Activated CD4-positive, alpha-beta T cell treated with anti-CD3 and anti-CD28 coated beads for 4 hours (primary cell): Measurements from ENCODE around the gene SMAP1.
"Not testable (repeated sequence)": the region's sequence is repeated elsewhere in the genome, so short reads cannot be mapped to it uniquely, and the experiment has no call there.

Experiments
- DNase-seq, 2 donors: peaks; one replicate each; pipeline ENCODE4 v3.0.0-alpha.2; 2020

The SMAP1 gene

DNA sequence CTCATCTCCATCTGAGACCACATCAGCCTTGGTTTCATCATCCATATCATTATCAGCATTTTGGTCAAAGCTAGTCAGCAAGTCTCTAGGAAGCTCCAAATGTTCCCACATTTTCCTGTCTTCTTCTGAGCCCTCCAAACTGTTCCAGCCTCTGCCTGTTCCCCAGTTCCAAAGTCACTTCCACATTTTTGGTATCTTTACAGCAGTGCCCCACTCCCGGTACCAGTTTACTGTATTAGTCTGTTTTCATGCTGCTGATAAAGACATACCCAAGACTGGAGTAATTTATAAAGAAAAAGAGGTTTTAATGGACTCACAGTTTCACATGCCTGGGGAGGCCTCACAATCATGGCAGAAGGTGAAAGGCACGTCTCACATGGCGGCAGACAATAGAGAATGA lies 74.8 kb downstream of the SMAP1 start:
- not testable (repeated sequence) for DNase-seq

GRCh38 chr6:70753870-70754380 lies 86.2 kb downstream of the SMAP1 start:
- DNase-seq, result no peak

- no peak for DNase-seq
Measured at GRCh38 chr6:70758883-70759282, 91.2 kb downstream of the SMAP1 start.

DNA sequence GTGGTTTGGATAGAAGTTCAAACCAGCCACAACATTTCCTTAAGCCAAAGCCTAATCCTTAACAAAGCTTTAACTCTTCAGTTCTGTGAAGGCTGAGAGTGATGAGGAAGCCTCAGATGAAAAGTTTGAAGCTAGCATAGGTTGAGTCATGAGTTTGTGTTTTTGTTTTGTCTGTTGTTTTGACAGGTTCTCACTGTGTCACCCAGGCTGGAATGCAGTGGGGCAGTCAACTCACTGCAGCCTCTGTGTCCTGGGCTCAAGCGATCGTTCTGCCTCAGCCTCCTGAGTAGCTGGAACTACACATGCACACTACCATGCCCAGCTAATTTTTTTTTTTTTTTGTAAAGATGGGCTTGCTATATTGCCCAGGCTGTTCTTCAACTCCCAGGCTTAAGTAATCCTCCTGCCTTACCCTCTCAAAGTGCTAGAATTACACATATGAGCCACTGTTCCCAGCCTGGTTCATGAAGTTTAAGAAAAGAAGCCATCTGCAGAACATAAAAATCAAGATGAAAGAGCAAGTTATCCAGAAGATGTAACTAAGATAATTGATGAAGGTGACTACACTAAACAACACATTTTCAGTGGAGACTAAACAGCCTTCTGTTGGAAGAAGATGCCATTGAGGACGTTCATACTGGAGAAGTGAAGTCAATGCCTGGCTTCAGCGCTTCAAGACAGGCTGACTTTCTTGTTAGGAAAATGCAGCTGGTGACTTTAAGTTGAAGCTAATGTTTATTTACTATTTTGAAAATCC lies 96.2 kb downstream of the SMAP1 start:
- no peak for DNase-seq

DNA sequence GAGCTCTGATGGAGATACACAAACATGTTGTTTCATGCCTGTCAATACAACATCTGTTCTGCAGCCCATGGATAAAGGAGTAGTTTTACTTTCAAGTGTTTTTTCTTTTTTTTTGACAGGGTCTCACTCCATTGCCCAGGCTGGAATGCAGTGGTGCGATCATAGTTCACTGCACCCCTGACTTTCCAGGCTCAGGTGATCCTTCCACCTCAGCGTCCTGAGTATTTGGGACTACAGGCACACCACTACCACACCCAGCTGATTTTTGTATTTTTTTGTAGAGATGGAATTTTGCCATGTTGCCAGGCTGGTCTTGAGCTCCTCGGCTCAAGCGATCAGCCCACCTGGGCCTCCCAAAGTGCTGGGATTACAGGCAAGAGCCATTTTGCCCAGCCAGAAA lies 97.0 kb downstream of the SMAP1 start:
- DNase-seq, result no peak

DNA sequence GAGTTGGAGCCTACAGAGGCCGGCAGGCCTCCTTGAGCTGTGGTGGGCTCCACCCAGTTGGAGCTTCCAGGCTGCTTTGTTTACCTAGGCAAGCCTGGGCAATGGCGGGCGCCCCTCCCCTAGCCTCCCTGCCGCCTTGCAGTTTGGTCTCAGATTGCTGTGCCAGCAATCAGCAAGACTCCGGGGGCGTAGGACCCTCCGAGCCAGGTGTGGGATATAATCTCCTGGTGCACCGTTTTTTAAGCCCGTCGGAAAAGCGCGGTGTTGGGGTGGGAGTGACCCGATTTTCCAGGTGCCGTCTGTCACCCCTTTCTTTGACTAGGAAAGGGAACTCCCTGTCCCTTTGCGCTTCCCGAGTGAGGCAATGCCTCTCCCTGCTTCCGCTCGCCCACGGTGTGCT lies 103.7 kb downstream of the SMAP1 start:
- not testable (repeated sequence) for DNase-seq

GRCh38 chr6:70779934-70780333 lies 112.3 kb downstream of the SMAP1 start:
- DNase-seq, result no peak

GRCh38 chr6:70790483-70791224 lies 123.0 kb downstream of the SMAP1 start:
- DNase-seq, result no peak

- DNase-seq, result no peak
Measured at GRCh38 chr6:70797625-70798024, 129.9 kb downstream of the SMAP1 start.

DNA sequence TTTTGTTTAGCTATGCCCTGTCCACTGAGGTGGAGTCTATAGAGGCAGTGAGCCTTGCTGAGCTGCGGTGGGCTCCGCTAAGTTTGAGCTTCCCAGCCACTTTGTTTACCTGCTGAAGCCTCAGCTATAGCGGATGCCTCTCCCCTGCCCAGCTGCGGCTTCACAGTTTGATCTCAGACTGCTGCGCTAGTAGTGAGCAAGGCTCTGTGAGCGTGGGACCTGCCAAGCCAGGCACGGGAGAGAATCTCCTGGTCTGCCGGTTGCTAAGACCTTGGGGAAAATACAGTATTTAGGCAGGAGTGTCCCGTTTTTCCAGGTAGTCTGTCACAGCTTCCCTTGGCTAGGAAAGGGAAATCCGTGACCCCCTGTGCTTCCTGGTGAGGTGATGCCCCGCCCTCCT lies 138.4 kb downstream of the SMAP1 start:
- DNase-seq, result no peak

DNA sequence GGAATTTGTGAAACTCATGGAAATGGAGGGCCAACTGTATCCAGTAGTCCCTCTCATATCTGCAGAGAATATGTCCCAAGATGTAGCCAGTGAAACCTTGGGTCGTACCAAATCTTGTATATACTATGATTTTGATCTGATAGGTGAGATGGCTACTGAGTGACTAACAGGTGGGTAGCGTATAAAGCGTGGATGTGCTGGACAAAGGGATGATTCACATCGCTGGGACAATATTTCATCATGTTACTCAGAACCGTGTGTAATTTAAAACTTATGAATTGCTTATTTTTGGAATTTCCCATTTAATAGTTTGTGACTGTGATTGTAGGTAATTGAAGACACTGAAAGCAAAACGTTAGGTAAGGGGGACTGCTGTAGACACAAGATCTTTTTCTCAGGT lies 144.1 kb downstream of the SMAP1 start:
- no peak for DNase-seq

GRCh38 chr6:70813885-70814284 lies 146.2 kb downstream of the SMAP1 start:
- no peak for DNase-seq

- DNase-seq, result no peak
Measured at GRCh38 chr6:70819646-70820045, 152.0 kb downstream of the SMAP1 start.

- DNase-seq, result no peak
Measured at GRCh38 chr6:70820778-70821177, 153.1 kb downstream of the SMAP1 start.

GRCh38 chr6:70821751-70822150 lies 154.1 kb downstream of the SMAP1 start:
- no peak for DNase-seq

DNA sequence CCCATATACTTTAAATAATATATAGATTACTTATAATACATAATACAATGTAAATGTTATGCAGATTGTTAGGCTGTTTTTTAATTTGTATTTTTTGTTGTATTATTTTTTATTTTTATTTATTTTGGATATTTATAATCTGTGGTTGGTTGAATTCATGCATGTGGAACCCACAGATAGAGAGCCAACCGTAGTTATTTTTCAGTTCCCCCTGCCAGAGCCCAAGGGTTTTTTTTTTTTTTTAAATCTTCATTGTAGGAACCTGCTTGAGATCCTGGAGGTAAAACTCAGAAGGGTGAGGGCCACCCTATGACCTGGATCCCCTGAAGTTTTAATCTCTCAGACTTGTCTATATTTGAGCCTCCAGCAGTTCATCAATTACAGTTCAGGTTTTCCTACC lies 156.0 kb downstream of the SMAP1 start:
- no peak for DNase-seq

DNA sequence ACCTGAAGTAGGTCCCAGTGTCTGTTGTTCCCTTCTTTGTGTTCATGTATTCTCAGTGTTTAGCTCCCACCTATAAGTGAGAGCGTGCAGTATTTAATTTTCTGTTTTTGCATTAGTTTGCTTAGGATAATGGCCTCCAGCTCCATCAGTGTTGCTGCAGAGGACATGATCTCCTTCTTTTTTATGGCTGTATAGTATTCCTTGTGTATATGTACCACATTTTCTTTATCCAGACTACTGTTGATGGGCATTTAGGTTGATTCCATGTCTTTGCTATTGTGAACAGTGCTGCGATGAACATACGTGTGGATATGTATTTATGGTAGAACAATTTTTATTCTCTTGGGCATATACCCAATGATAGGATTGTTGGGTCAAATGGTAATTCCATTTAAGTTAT lies 163.7 kb downstream of the SMAP1 start:
- DNase-seq, result no peak

DNA sequence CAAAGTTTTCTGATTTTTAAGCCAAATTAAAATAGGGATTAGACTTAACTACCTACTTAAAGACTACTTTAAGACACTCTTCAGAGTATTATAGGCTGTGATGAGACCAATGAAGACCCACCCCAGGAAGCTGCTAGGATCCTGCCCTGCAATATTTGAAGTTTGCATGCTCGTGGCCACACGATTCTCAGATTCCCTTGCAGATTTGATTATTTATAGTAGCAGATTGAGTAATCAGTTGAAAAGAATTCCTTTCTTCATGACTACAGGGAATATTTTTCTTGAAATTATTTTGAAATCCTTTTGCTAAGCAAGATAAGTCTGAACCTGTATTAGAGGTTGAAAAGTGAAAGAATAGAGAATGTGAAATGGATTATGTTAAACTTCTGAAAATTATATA lies 166.8 kb downstream of the SMAP1 start:
- no peak for DNase-seq

DNA sequence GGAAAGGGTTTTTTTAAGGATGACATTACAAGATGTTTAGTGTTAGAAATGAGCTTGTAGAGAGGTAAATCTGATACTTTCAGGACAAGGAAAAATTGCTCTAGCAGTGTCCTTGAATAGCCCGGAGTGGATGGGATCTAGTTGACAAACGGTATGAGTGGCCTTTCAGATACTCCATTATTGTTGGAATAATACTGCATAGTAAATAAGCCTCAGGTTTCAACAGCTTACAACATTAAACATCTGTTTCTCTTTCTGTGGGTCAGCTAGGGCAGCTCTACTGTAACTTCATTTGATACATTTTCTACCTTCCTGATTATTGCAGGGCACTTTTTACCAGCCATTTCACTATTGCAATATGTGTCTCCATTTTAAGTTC lies 171.2 kb downstream of the SMAP1 start:
- no peak for DNase-seq

GRCh38 chr6:70839286-70840266 lies 171.9 kb downstream of the SMAP1 start:
- no peak for DNase-seq

GRCh38 chr6:70841112-70841511 lies 173.4 kb downstream of the SMAP1 start:
- no peak for DNase-seq

DNA sequence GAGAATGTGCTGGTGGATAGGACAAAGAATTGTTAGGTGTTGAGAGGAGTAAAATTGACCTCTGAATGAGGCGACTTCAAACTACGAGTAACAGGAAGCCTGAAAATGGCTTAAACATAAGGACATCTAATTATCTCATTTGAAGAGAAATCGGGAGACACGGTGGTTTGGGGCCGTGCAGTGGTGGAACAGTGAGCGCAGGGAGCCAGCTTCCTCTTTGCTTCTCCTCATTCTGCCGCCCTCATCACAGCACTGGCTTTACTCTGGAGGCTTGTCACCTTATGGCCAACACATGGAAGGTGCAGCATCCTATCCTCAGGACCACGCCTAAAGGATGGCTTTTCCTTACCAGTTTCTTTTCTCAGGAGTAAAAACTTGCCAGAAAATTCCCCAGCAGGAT lies 174.9 kb downstream of the SMAP1 start:
- DNase-seq, result no peak

DNA sequence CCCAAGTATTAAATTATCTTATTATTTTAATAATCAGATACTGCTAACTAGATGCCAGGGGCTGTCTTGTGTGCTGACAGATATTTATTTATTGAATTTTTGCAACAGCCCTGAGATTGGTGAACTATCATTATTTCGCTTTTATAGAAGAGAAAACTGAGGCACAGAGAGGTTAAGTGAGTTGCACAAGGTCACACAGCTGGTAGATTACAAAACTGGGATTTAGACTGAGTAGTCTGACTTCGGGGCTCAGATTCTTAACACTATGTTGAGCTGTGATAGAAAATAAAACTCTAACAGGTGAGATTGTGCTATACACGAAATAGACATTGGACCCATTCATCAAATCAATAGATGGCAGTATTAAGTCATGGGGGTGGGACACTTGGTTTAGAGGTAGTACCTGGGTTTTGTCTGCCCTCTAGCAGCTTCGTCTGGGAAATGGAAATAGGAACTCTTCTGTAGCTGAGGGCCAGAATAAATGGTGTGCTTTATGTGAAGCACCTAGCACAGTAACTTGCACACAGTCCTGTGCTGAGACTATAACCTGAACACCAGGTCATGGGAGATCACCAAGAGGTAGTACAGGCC lies 175.7 kb downstream of the SMAP1 start:
- no peak for DNase-seq
